Measurements from ENCODE around the gene ZNF208.
"Not testable (repeated sequence)": the region's sequence is repeated elsewhere in the genome, so short reads cannot be mapped to it uniquely, and the experiment has no call there.

Gene ZNF208

GRCh38 chr19:21884786-21885185 lies 126.0 kb downstream of the ZNF208 start:
- not testable (repeated sequence) for DNase-seq (ENCODE audit: low read depth in 2 of 2)

- DNase-seq (ENCODE audit: low read depth in 2 of 2), result no peak
These were observed 127.2 kb downstream of the ZNF208 start for GRCh38 chr19:21883516-21883915.

All from stimulated activated CD4-positive, alpha-beta T cell treated with anti-CD3 and anti-CD28 coated beads, Interleukin-4, amount 100 ng/mL, for 48 hours (primary cell).